ENCODE data around the gene AOAH.

Gene AOAH

GRCh38 chr7:36640682-36641081, 83.6 kb downstream of the AOAH start:
- Histone ChIP-seq H3K9ac (ENCODE audit: low read depth, low read length) (no peak overlapping the region), H3K27ac (ENCODE audit: low read depth, low read length) (no peak overlapping the region), H3K9me3 (ENCODE audit: insufficient read depth, low read depth, low read length) (no peaks in the 10 kb centered on the region), H3K4me1 (ENCODE audit: insufficient read depth, low read length) (peaks cover 19% of the 10 kb centered on the region), H3K4me3 (ENCODE audit: low read length) (no peak overlapping the region), H3K36me3 (ENCODE audit: insufficient read depth, low read length) (no peaks in the 10 kb centered on the region), H3K27me3 (ENCODE audit: insufficient read depth, low read length) (no peaks in the 10 kb centered on the region)
- WGBS: 79% methylated on average over 4 of the region's 4 CpGs

DNA sequence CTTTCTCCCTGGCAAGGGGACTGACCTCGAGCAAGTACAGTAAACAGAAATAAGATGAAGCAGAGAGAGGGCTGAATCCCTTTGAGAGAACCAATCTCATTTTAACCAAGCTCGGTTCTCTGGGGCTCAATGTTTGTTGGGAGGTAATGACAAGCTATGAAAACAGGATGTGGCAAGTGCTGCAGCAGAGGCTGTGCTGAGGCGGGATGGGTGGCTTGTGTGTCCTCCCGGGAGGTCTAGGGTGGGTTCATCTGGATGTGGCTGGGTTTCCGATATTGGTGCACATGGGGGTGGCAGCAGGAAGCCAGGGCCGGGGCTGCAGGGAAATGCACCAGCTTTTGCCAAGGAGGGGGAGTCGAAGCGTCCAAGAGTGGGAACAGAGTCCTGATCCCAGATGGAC, 84.5 kb downstream of the AOAH start:
- Histone ChIP-seq H3K4me3 (ENCODE audit: low read length) (no peak overlapping the region), H3K4me1 (ENCODE audit: insufficient read depth, low read length) (peaks cover 12% of the 10 kb centered on the region), H3K27ac (ENCODE audit: low read depth, low read length) (no peak overlapping the region), H3K9me3 (ENCODE audit: insufficient read depth, low read depth, low read length) (no peaks in the 10 kb centered on the region), H3K36me3 (ENCODE audit: insufficient read depth, low read length) (no peaks in the 10 kb centered on the region), H3K9ac (ENCODE audit: low read depth, low read length) (no peak overlapping the region), H3K27me3 (ENCODE audit: insufficient read depth, low read length) (no peaks in the 10 kb centered on the region)
- WGBS: 85% methylated on average over 8 of the region's 8 CpGs

GRCh38 chr7:36638586-36639263, 85.6 kb downstream of the AOAH start:
- WGBS: 95% methylated on average over 3 of the region's 3 CpGs
- H3K4me1 ChIP-seq (ENCODE audit: insufficient read depth, low read length): peaks cover 16% of the 10 kb centered on the region

GRCh38 chr7:36638140-36638539, 86.2 kb downstream of the AOAH start:
- Histone ChIP-seq H3K4me1 (ENCODE audit: insufficient read depth, low read length) (peaks cover 22% of the 10 kb centered on the region), H3K27ac (ENCODE audit: low read depth, low read length) (no peak overlapping the region), H3K9me3 (ENCODE audit: insufficient read depth, low read depth, low read length) (no peaks in the 10 kb centered on the region), H3K4me3 (ENCODE audit: low read length) (no peak overlapping the region), H3K27me3 (ENCODE audit: insufficient read depth, low read length) (no peaks in the 10 kb centered on the region), H3K36me3 (ENCODE audit: insufficient read depth, low read length) (no peaks in the 10 kb centered on the region), H3K9ac (ENCODE audit: low read depth, low read length) (no peak overlapping the region)
- 89% methylated on average over 5 of the region's 5 CpGs for WGBS

More at GRCh38 chr7:36638586-36639263, 85.6 kb downstream of the AOAH start:
- no peak overlapping the region for H3K9ac ChIP-seq (ENCODE audit: low read depth, low read length)
- no peak overlapping the region for H3K4me3 ChIP-seq (ENCODE audit: low read length)
- H3K27me3 ChIP-seq (ENCODE audit: insufficient read depth, low read length): no peaks in the 10 kb centered on the region
- H3K9me3 ChIP-seq (ENCODE audit: insufficient read depth, low read depth, low read length): no peaks in the 10 kb centered on the region
- no peak overlapping the region for H3K27ac ChIP-seq (ENCODE audit: low read depth, low read length)
- no peaks in the 10 kb centered on the region for H3K36me3 ChIP-seq (ENCODE audit: insufficient read depth, low read length)

DNA sequence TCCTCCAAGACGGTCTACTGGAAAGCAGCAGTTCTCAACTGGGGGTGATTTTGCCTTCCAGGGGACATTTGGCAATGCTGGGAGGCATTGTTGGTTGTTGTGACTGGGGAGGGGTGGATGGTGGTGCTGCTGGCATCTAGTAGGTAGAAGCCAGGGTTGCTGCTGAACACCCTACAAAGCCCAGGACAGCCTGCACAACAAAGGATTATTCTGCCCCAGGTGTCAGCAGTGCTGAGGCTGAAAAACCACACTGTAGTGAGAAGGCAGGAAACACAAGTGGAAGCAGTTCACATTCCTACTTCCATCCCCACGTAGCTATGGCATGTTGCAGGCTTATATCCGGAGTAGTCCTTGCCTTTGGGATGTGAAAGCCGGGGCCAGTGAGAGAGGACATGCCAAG, 86.9 kb downstream of the AOAH start:
- H3K27ac ChIP-seq (ENCODE audit: low read depth, low read length): no peak overlapping the region
- H3K9me3 ChIP-seq (ENCODE audit: insufficient read depth, low read depth, low read length): no peaks in the 10 kb centered on the region
- H3K36me3 ChIP-seq (ENCODE audit: insufficient read depth, low read length): no peaks in the 10 kb centered on the region
- H3K27me3 ChIP-seq (ENCODE audit: insufficient read depth, low read length): no peaks in the 10 kb centered on the region
- H3K4me1 ChIP-seq (ENCODE audit: insufficient read depth, low read length): peaks cover 29% of the 10 kb centered on the region
- no peak overlapping the region for H3K9ac ChIP-seq (ENCODE audit: low read depth, low read length)
- H3K4me3 ChIP-seq (ENCODE audit: low read length): no peak overlapping the region
- WGBS: 81% methylated on average over 4 of the region's 4 CpGs

DNA sequence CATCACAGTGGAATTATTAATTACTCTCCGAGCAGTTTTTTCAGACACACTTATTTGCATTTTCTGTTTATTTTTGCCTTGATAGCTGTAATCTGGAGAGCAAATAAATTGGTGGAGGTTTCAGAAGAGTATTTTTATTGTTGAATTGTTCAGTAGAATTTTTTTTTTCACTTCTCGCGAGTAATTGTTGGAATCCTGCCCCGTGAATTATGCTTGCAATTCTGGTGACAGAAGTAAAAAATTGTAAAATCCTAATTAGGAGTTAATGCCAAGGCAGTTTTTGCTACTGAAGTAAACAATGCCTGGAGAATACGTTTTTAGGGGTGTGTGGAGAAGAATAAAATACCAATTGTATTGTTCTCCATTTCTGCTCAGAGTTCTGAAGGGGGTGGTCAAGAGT, 88.2 kb downstream of the AOAH start:
- no peak overlapping the region for H3K9ac ChIP-seq (ENCODE audit: low read depth, low read length)
- no peak overlapping the region for H3K27ac ChIP-seq (ENCODE audit: low read depth, low read length)
- no peak overlapping the region for H3K4me3 ChIP-seq (ENCODE audit: low read length)
- 96% methylated on average over 5 of the region's 5 CpGs for WGBS
- peaks cover 31% of the 10 kb centered on the region for H3K4me1 ChIP-seq (ENCODE audit: insufficient read depth, low read length)
- no peaks in the 10 kb centered on the region for H3K27me3 ChIP-seq (ENCODE audit: insufficient read depth, low read length)
- H3K36me3 ChIP-seq (ENCODE audit: insufficient read depth, low read length): no peaks in the 10 kb centered on the region
- H3K9me3 ChIP-seq (ENCODE audit: insufficient read depth, low read depth, low read length): no peaks in the 10 kb centered on the region

- Histone ChIP-seq H3K9me3 (ENCODE audit: insufficient read depth, low read depth, low read length) (no peaks in the 10 kb centered on the region), H3K9ac (ENCODE audit: low read depth, low read length) (no peak overlapping the region), H3K4me3 (ENCODE audit: low read length) (no peak overlapping the region), H3K27me3 (ENCODE audit: insufficient read depth, low read length) (no peaks in the 10 kb centered on the region), H3K36me3 (ENCODE audit: insufficient read depth, low read length) (no peaks in the 10 kb centered on the region), H3K27ac (ENCODE audit: low read depth, low read length) (no peak overlapping the region), H3K4me1 (ENCODE audit: insufficient read depth, low read length) (peaks cover 31% of the 10 kb centered on the region)
- WGBS: 91% methylated on average over 3 of the region's 3 CpGs
Observed at GRCh38 chr7:36635091-36635490, 89.2 kb downstream of the AOAH start.

GRCh38 chr7:36633377-36633776, 90.9 kb downstream of the AOAH start:
- no peaks in the 10 kb centered on the region for H3K36me3 ChIP-seq (ENCODE audit: insufficient read depth, low read length)
- peaks cover 30% of the 10 kb centered on the region for H3K4me1 ChIP-seq (ENCODE audit: insufficient read depth, low read length)
- no peak overlapping the region for H3K4me3 ChIP-seq (ENCODE audit: low read length)
- 62% methylated on average over 9 of the region's 9 CpGs for WGBS
- H3K27me3 ChIP-seq (ENCODE audit: insufficient read depth, low read length): no peaks in the 10 kb centered on the region
- H3K9ac ChIP-seq (ENCODE audit: low read depth, low read length): no peak overlapping the region
- H3K9me3 ChIP-seq (ENCODE audit: insufficient read depth, low read depth, low read length): no peaks in the 10 kb centered on the region
- H3K27ac ChIP-seq (ENCODE audit: low read depth, low read length): no peak overlapping the region

- Histone ChIP-seq H3K9ac (ENCODE audit: low read depth, low read length) (no peak overlapping the region), H3K27me3 (ENCODE audit: insufficient read depth, low read length) (no peaks in the 10 kb centered on the region), H3K36me3 (ENCODE audit: insufficient read depth, low read length) (no peaks in the 10 kb centered on the region), H3K9me3 (ENCODE audit: insufficient read depth, low read depth, low read length) (no peaks in the 10 kb centered on the region), H3K27ac (ENCODE audit: low read depth, low read length) (no peak overlapping the region), H3K4me1 (ENCODE audit: insufficient read depth, low read length) (peaks cover 19% of the 10 kb centered on the region), H3K4me3 (ENCODE audit: low read length) (no peak overlapping the region)
- 80% methylated on average over 6 of the region's 6 CpGs for WGBS
Observed at GRCh38 chr7:36630112-36630650, 94.1 kb downstream of the AOAH start.

DNA sequence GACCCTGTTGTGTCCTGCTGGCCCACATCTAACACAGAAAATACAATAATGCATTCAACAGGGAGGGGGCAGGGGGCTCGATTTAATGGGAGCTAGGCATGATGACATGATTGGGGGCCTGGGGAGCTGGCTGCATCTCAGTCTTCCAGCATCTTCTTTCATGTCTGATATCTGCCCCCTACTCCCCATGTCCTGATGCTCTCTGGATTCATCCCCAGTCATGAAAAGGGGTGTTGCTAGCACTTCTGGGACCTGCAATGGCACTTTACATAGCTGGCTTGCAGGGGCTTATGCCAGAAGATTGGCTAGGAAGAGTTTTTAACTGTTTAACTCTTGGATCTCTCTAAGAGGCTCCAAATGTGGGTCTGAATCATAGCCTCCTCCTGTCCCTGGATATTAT, 94.9 kb downstream of the AOAH start:
- Histone ChIP-seq H3K9ac (ENCODE audit: low read depth, low read length) (no peak overlapping the region), H3K27ac (ENCODE audit: low read depth, low read length) (no peak overlapping the region), H3K27me3 (ENCODE audit: insufficient read depth, low read length) (no peaks in the 10 kb centered on the region), H3K36me3 (ENCODE audit: insufficient read depth, low read length) (no peaks in the 10 kb centered on the region), H3K4me1 (ENCODE audit: insufficient read depth, low read length) (peaks cover 19% of the 10 kb centered on the region), H3K9me3 (ENCODE audit: insufficient read depth, low read depth, low read length) (no peaks in the 10 kb centered on the region), H3K4me3 (ENCODE audit: low read length) (no peak overlapping the region)
- WGBS: 80% methylated on average over 1 of the region's 1 CpG

DNA sequence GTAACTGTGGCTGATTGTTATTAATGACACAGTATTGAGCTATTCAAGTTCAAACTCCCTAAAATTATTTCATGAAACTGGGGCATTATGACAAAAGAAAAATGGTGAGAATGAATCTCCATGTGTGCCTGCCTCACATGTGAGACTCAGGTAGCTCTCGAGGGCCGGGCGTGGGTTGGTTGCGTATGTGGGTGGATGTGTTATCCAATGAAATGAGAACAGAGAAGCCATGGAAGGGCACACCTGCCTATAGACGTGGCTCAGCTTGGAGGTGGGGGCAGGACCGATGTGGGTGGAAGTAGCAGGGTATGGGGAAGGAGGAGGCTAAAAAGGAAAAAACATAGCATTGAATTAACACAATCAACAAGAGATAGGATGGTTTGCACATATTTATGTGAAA, 96.5 kb downstream of the AOAH start:
- no peak overlapping the region for H3K27ac ChIP-seq (ENCODE audit: low read depth, low read length)
- no peak overlapping the region for H3K9ac ChIP-seq (ENCODE audit: low read depth, low read length)
- H3K27me3 ChIP-seq (ENCODE audit: insufficient read depth, low read length): no peaks in the 10 kb centered on the region
- H3K36me3 ChIP-seq (ENCODE audit: insufficient read depth, low read length): no peaks in the 10 kb centered on the region
- peaks cover 6% of the 10 kb centered on the region; the same call in 1 of the 2 replicates for H3K4me1 ChIP-seq (ENCODE audit: insufficient read depth, low read length)
- H3K4me3 ChIP-seq (ENCODE audit: low read length): no peak overlapping the region
- WGBS: 90% methylated on average over 6 of the region's 6 CpGs
- no peaks in the 10 kb centered on the region for H3K9me3 ChIP-seq (ENCODE audit: insufficient read depth, low read depth, low read length)

DNA sequence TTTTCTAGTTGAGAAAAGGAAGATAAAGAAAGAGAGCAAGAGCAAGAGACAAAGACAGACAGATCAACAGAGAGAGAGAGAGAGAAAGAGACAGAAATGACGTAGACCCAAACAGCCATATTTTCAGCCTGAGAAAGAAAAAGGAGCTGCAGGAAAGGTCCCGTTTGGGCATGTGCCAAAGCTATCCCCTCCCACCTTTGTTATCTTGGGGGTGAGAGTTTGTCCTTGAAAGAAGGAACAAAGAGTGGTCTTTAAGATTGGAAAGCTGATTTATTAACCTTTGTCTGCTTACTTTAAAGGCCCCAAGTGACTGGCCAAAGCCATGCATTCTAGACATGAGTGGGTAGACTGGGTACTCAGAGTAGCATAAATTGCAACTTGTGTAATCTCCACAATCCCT, 98.2 kb downstream of the AOAH start:
- no peaks in the 10 kb centered on the region for H3K27me3 ChIP-seq (ENCODE audit: insufficient read depth, low read length)
- H3K4me1 ChIP-seq (ENCODE audit: insufficient read depth, low read length): no peaks in the 10 kb centered on the region
- H3K36me3 ChIP-seq (ENCODE audit: insufficient read depth, low read length): no peaks in the 10 kb centered on the region
- no peak overlapping the region for H3K9ac ChIP-seq (ENCODE audit: low read depth, low read length)
- WGBS: 84% methylated on average over 2 of the region's 2 CpGs
- H3K27ac ChIP-seq (ENCODE audit: low read depth, low read length): no peak overlapping the region
- no peak overlapping the region for H3K4me3 ChIP-seq (ENCODE audit: low read length)
- no peaks in the 10 kb centered on the region for H3K9me3 ChIP-seq (ENCODE audit: insufficient read depth, low read depth, low read length)

All from HUES64 (cell line).